Measurements from ENCODE around the gene UBE2QL1.

UBE2QL1 gene

DNA sequence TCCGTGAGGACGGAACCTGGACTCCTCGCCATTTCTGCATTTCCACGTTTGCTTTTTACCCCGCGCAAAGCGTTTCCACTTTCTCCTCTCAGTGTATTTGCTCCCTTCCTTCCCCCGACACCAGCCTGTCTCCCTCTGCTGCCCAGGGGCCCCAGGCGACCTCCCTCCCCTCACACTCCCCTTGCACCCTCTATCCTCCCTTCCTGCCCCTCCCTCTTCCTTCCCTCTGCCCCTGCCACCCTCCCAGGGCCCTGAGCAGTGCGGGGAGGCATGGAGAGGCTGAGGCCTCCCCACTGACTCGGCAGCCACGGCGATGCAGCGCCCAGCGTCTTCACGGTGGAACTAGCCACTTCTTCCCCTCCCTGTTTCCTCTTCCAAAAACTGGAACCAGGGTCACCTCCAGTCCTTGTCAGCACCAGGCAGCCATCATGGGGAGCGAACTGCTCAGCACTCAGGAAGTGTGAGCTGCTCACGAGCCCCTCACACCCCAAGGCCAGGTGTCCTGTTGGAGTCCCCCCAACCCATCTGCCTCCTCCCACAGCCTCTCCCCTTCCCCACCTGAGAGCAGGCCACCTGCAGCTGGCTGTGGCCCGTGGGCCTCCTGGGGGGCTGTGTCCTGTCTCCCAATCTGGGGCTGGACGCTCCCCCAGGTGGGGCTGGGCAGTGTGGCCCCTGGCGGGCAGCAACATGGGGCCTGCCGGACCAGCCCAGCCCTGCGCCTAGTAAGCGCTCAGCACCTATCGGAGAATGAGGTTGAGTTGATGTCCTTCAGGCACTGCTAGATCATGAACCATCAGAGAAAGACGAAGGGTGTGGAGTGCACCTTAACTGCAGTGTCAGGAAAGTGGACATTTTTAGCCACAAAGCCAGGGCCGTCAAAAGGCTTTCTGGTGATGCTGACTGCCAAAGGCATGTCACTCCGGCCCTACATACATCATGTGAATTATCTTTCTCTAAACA, 17.5 kb downstream of the UBE2QL1 start:
- TF ChIP-seq ZNF274 (IDR thresholded peaks at IDR 0.05; ENCODE audit: low read depth, low read length) (no peak), SUZ12 (IDR thresholded peaks at IDR 0.05; ENCODE audit: extremely low read depth, insufficient read depth, insufficient read length) (no peak), YY1 (IDR thresholded peaks at IDR 0.05; ENCODE audit: insufficient read depth, insufficient read length) (no peak)

GRCh38 chr5:6466975-6467567, 18.4 kb downstream of the UBE2QL1 start:
- TF ChIP-seq ZNF274 (IDR thresholded peaks at IDR 0.05; ENCODE audit: low read depth, low read length) (no peak), SUZ12 (IDR thresholded peaks at IDR 0.05; ENCODE audit: extremely low read depth, insufficient read depth, insufficient read length) (no peak), YY1 (IDR thresholded peaks at IDR 0.05; ENCODE audit: insufficient read depth, insufficient read length) (no peak)
- DNase-seq (ENCODE audit: low read depth, low spot score): no peak

More for the DNA sequence above, 17.5 kb downstream of the UBE2QL1 start:
- Histone ChIP-seq H3K36me3 (ENCODE audit: insufficient read depth, insufficient read length, low read length) (no peaks in the 10 kb centered on the region), H3K9me3 (ENCODE audit: insufficient read depth, low read length) (peaks cover 1% of the 10 kb centered on the region), H3K9ac (ENCODE audit: insufficient read length, low read depth) (no peak overlapping the region), H3K4me1 (ENCODE audit: insufficient read depth, insufficient read length) (peaks cover 6% of the 10 kb centered on the region), H3K4me3 (ENCODE audit: insufficient read length, low read depth) (no peak overlapping the region), H3K27me3 (ENCODE audit: insufficient read depth, insufficient read length) (no peaks in the 10 kb centered on the region)
- no peak for DNase-seq (ENCODE audit: low read depth, low spot score)

DNA sequence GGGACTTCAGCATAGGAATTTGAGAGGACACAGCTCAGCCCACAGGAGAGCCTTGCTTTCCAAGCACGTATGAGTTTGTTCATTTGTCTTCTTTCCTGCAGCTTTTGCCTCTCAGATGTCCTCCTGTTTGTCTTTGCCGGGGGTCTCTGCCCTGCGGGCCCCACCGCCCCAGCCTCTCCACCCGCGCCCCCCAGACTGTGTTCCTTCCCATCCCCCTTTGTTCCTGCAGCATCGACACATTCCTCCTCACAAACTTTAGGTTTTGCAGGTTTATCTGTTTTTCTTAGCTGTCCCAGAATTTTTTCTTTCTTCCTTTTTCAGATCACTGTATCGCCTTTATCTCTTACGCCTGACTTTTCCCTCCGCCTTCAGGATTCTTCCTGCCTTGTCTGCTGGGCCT, 18.9 kb downstream of the UBE2QL1 start:
- no peak for DNase-seq (ENCODE audit: low read depth, low spot score)
- Histone ChIP-seq H3K4me3 (ENCODE audit: insufficient read length, low read depth) (no peak overlapping the region), H3K36me3 (ENCODE audit: insufficient read depth, insufficient read length, low read length) (no peaks in the 10 kb centered on the region), H3K4me1 (ENCODE audit: insufficient read depth, insufficient read length) (peaks cover 6% of the 10 kb centered on the region), H3K27me3 (ENCODE audit: insufficient read depth, insufficient read length) (no peaks in the 10 kb centered on the region), H3K9me3 (ENCODE audit: insufficient read depth, low read length) (peaks cover 8% of the 10 kb centered on the region), H3K9ac (ENCODE audit: insufficient read length, low read depth) (no peak overlapping the region)
- TF ChIP-seq SUZ12 (IDR thresholded peaks at IDR 0.05; ENCODE audit: extremely low read depth, insufficient read depth, insufficient read length) (no peak), ZNF274 (IDR thresholded peaks at IDR 0.05; ENCODE audit: low read depth, low read length) (no peak), YY1 (IDR thresholded peaks at IDR 0.05; ENCODE audit: insufficient read depth, insufficient read length) (no peak)

More at GRCh38 chr5:6466975-6467567, 18.4 kb downstream of the UBE2QL1 start:
- H3K27me3 ChIP-seq (ENCODE audit: insufficient read depth, insufficient read length): no peaks in the 10 kb centered on the region
- peaks cover 8% of the 10 kb centered on the region for H3K9me3 ChIP-seq (ENCODE audit: insufficient read depth, low read length)
- H3K4me1 ChIP-seq (ENCODE audit: insufficient read depth, insufficient read length): peaks cover 6% of the 10 kb centered on the region
- H3K4me3 ChIP-seq (ENCODE audit: insufficient read length, low read depth): no peak overlapping the region
- no peaks in the 10 kb centered on the region for H3K36me3 ChIP-seq (ENCODE audit: insufficient read depth, insufficient read length, low read length)
- H3K9ac ChIP-seq (ENCODE audit: insufficient read length, low read depth): no peak overlapping the region

GRCh38 chr5:6468104-6468503, 19.4 kb downstream of the UBE2QL1 start:
- Histone ChIP-seq H3K9me3 (ENCODE audit: insufficient read depth, low read length) (peaks cover 8% of the 10 kb centered on the region), H3K9ac (ENCODE audit: insufficient read length, low read depth) (no peak overlapping the region), H3K27me3 (ENCODE audit: insufficient read depth, insufficient read length) (no peaks in the 10 kb centered on the region), H3K4me3 (ENCODE audit: insufficient read length, low read depth) (no peak overlapping the region), H3K36me3 (ENCODE audit: insufficient read depth, insufficient read length, low read length) (no peaks in the 10 kb centered on the region), H3K4me1 (ENCODE audit: insufficient read depth, insufficient read length) (peaks cover 6% of the 10 kb centered on the region)
- DNase-seq (ENCODE audit: low read depth, low spot score): no peak
- TF ChIP-seq ZNF274 (IDR thresholded peaks at IDR 0.05; ENCODE audit: low read depth, low read length) (no peak), YY1 (IDR thresholded peaks at IDR 0.05; ENCODE audit: insufficient read depth, insufficient read length) (no peak), SUZ12 (IDR thresholded peaks at IDR 0.05; ENCODE audit: extremely low read depth, insufficient read depth, insufficient read length) (no peak)

GRCh38 chr5:6468870-6469269, 20.2 kb downstream of the UBE2QL1 start:
- DNase-seq (ENCODE audit: low read depth, low spot score): no peak
- H3K36me3 ChIP-seq (ENCODE audit: insufficient read depth, insufficient read length, low read length): no peaks in the 10 kb centered on the region
- peaks cover 8% of the 10 kb centered on the region for H3K9me3 ChIP-seq (ENCODE audit: insufficient read depth, low read length)
- TF ChIP-seq YY1 (IDR thresholded peaks at IDR 0.05; ENCODE audit: insufficient read depth, insufficient read length) (no peak), SUZ12 (IDR thresholded peaks at IDR 0.05; ENCODE audit: extremely low read depth, insufficient read depth, insufficient read length) (no peak), ZNF274 (IDR thresholded peaks at IDR 0.05; ENCODE audit: low read depth, low read length) (no peak)
- no peaks in the 10 kb centered on the region for H3K27me3 ChIP-seq (ENCODE audit: insufficient read depth, insufficient read length)
- peaks cover 6% of the 10 kb centered on the region for H3K4me1 ChIP-seq (ENCODE audit: insufficient read depth, insufficient read length)
- H3K4me3 ChIP-seq (ENCODE audit: insufficient read length, low read depth): no peak overlapping the region
- H3K9ac ChIP-seq (ENCODE audit: insufficient read length, low read depth): no peak overlapping the region

- peaks cover 6% of the 10 kb centered on the region for H3K4me1 ChIP-seq (ENCODE audit: insufficient read depth, insufficient read length)
- no peak for DNase-seq (ENCODE audit: low read depth, low spot score)
- H3K36me3 ChIP-seq (ENCODE audit: insufficient read depth, insufficient read length, low read length): no peaks in the 10 kb centered on the region
- no peak overlapping the region for H3K9ac ChIP-seq (ENCODE audit: insufficient read length, low read depth)
- H3K9me3 ChIP-seq (ENCODE audit: insufficient read depth, low read length): peaks cover 8% of the 10 kb centered on the region
- TF ChIP-seq YY1 (IDR thresholded peaks at IDR 0.05; ENCODE audit: insufficient read depth, insufficient read length) (no peak), ZNF274 (IDR thresholded peaks at IDR 0.05; ENCODE audit: low read depth, low read length) (no peak), SUZ12 (IDR thresholded peaks at IDR 0.05; ENCODE audit: extremely low read depth, insufficient read depth, insufficient read length) (no peak)
- no peaks in the 10 kb centered on the region for H3K27me3 ChIP-seq (ENCODE audit: insufficient read depth, insufficient read length)
- no peak overlapping the region for H3K4me3 ChIP-seq (ENCODE audit: insufficient read length, low read depth)
Observed at GRCh38 chr5:6469836-6470235, 21.2 kb downstream of the UBE2QL1 start.

DNA sequence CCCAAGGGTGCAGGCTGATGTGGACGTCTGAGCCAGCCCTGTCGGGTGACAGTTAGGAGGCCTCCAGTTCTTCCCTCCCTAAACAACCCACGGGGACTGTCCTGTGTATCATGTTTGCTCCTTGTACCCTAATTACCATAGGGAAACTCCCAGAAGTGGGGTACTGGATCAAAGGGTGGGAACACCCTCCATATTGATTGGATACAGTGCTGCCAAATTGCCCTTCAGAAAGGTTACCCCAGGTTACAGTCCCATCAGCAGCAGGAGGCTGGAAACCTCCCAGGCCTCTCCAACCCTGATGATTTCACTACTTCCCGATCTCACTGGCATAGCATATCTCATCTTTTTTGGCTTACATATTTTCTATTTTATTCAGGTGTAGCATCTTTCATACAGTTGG, 22.0 kb downstream of the UBE2QL1 start:
- Histone ChIP-seq H3K4me1 (ENCODE audit: insufficient read depth, insufficient read length) (peaks cover 6% of the 10 kb centered on the region), H3K9me3 (ENCODE audit: insufficient read depth, low read length) (peaks cover 8% of the 10 kb centered on the region), H3K4me3 (ENCODE audit: insufficient read length, low read depth) (no peak overlapping the region), H3K9ac (ENCODE audit: insufficient read length, low read depth) (no peak overlapping the region), H3K36me3 (ENCODE audit: insufficient read depth, insufficient read length, low read length) (no peaks in the 10 kb centered on the region), H3K27me3 (ENCODE audit: insufficient read depth, insufficient read length) (no peaks in the 10 kb centered on the region)
- TF ChIP-seq YY1 (IDR thresholded peaks at IDR 0.05; ENCODE audit: insufficient read depth, insufficient read length): no peak
- no peak for TF ChIP-seq SUZ12 (IDR thresholded peaks at IDR 0.05; ENCODE audit: extremely low read depth, insufficient read depth, insufficient read length)
- no peak for TF ChIP-seq ZNF274 (IDR thresholded peaks at IDR 0.05; ENCODE audit: low read depth, low read length)
- DNase-seq (ENCODE audit: low read depth, low spot score): no peak

All from NT2/D1 (cell line).